Measurements from ENCODE around the gene TGIF2. TPM values are rescaled to one million over a fixed set of nuclear protein-coding genes. Genes with fewer than 3 reads are reported as not detected.

Gene TGIF2
- polyA plus RNA-seq, 1 of the 3 experiments (the other 2 are of a cell fraction) = 10.8 TPM

DNA sequence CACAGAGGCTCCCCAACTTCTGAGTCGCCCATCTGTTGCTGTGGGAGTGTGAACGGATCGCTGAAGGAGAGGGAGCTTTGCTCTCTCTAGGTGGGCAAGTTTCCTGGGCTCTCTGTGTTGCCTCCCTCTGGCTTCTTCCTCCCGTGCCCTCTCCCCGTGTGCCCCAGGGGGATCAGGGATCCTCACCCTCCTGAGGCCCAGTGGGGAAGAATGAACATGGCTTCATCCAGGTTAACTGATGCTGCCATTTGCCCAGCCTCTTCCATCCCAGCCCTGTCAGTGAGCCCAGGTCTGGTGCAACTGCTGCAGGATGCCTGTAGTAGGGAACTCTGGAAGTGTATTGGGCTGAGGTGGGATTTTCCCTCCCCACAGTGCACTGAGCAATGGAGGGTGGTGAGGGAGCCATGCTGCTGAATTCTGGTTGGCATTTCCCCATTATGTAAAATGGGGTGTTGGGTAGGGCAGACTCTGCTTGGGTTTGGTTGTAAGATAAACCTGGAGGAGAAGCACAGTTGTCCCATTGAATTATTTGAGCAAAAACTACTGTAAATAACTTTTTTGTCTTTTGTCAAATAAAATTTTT lies 20.0 kb downstream of the TGIF2 start (continued):
- TF ChIP-seq RXRA (IDR thresholded peaks at IDR 0.05; ENCODE audit: borderline replicate concordance, low read depth) (no peak), CHD2 (IDR thresholded peaks at IDR 0.05; ENCODE audit: low read length, partially characterized antibody) (no peak), JUND (IDR thresholded peaks at IDR 0.05) (no peak), FOXM1 (IDR thresholded peaks at IDR 0.05; ENCODE audit: low read depth) (no peak)
- TF ChIP-seq, protein P1, sequence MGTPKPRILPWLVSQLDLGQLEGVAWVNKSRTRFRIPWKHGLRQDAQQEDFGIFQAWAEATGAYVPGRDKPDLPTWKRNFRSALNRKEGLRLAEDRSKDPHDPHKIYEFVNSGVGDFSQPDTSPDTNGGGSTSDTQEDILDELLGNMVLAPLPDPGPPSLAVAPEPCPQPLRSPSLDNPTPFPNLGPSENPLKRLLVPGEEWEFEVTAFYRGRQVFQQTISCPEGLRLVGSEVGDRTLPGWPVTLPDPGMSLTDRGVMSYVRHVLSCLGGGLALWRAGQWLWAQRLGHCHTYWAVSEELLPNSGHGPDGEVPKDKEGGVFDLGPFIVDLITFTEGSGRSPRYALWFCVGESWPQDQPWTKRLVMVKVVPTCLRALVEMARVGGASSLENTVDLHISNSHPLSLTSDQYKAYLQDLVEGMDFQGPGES (IDR thresholded peaks at IDR 0.05; ENCODE audit: low read depth, low read length) = no peak

DNA sequence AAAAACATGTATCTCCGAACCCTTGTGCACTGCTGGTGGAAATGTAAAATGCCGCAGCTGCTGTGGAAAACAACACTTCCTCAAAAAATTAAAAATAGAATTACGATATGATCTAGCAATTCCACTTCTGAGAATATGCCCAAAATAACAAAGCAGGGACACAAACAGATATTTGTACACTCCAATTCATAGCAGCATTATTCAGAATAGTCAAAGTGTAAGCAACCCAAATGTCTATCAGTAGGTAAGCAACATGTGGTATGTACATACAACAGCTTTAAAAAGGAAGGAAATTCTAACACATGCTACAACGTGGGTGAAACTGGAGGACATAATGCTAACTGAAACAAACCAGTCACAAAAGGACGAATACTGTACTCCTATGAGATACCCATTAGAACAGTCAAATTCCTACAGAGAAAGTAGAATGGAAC lies 26.5 kb downstream of the TGIF2 start:
- no peak overlapping the region for H3K27ac ChIP-seq (ENCODE audit: low read depth in 2 of 2, low read length in 1 of 2)
- H3K36me3 ChIP-seq (replicated peaks in 1 of 2; ENCODE audit: control insufficient read depth in 1 of 2, insufficient read depth in 2 of 2, low read length in 1 of 2) = no peaks in the 10 kb centered on the region
- H3K4me3 ChIP-seq (ENCODE audit: low read depth in 2 of 2, low read length in 1 of 2) = no peak overlapping the region
- DNase-seq = no peak
- H3K9me3 ChIP-seq = no peaks in the 10 kb centered on the region
- H4K20me1 ChIP-seq (ENCODE audit: insufficient read depth) = no peaks in the 10 kb centered on the region
- H3K27me3 ChIP-seq (ENCODE audit: insufficient read depth) = no peaks in the 10 kb centered on the region
- H3K79me2 ChIP-seq (ENCODE audit: insufficient read depth) = no peaks in the 10 kb centered on the region
- TF ChIP-seq SIN3A (IDR thresholded peaks at IDR 0.05; ENCODE audit: borderline replicate concordance, low read depth, low read length) = no peak
- TF ChIP-seq MEF2A (IDR thresholded peaks at IDR 0.05; ENCODE audit: borderline replicate concordance, low read depth) = no peak
- TF ChIP-seq NRF1 (IDR thresholded peaks at IDR 0.05; ENCODE audit: low read depth, low read length) = no peak
- no peak for TF ChIP-seq FOXM1 (IDR thresholded peaks at IDR 0.05; ENCODE audit: low read depth)
- TF ChIP-seq, protein P2, sequence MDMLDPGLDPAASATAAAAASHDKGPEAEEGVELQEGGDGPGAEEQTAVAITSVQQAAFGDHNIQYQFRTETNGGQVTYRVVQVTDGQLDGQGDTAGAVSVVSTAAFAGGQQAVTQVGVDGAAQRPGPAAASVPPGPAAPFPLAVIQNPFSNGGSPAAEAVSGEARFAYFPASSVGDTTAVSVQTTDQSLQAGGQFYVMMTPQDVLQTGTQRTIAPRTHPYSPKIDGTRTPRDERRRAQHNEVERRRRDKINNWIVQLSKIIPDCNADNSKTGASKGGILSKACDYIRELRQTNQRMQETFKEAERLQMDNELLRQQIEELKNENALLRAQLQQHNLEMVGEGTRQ (IDR thresholded peaks at IDR 0.05; ENCODE audit: borderline replicate concordance, low read depth, low read length) = no peak
- no peak for TF ChIP-seq FOXJ3 (CRISPR knock-in tag; IDR thresholded peaks at IDR 0.05)
- TF ChIP-seq GABPA (IDR thresholded peaks at IDR 0.05; ENCODE audit: low read depth) = no peak
- no peak for TF ChIP-seq EZH2phosphoT487 (IDR thresholded peaks at IDR 0.05; ENCODE audit: borderline replicate concordance, low read depth)
- TF ChIP-seq CHD2 (IDR thresholded peaks at IDR 0.05; ENCODE audit: low read length, partially characterized antibody) = no peak
- TF ChIP-seq POLR2AphosphoS5 (IDR thresholded peaks at IDR 0.05; ENCODE audit: low read depth, low read length) = no peak
- TF ChIP-seq, protein P3, sequence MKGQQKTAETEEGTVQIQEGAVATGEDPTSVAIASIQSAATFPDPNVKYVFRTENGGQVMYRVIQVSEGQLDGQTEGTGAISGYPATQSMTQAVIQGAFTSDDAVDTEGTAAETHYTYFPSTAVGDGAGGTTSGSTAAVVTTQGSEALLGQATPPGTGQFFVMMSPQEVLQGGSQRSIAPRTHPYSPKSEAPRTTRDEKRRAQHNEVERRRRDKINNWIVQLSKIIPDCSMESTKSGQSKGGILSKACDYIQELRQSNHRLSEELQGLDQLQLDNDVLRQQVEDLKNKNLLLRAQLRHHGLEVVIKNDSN (IDR thresholded peaks at IDR 0.05; ENCODE audit: borderline replicate concordance, low read depth) = no peak
- no peak for TF ChIP-seq TCF12 (IDR thresholded peaks at IDR 0.05)
- no peak for TF ChIP-seq JUND (IDR thresholded peaks at IDR 0.05)
- no peaks in the 10 kb centered on the region for H3K9me2 ChIP-seq
- no peak overlapping the region for H2AFZ ChIP-seq (ENCODE audit: low read depth)
- H3K4me2 ChIP-seq = no peak overlapping the region
- CTCF ChIA-PET = interaction anchor here (1.0 to 1.2 kb wide), 2 partner anchors 8 to 14 kb away, joined by 3 read pairs; no protein-coding TSS in a partner anchor
- H3K9ac ChIP-seq = no peak overlapping the region
- H3F3A ChIP-seq (replicated peaks; ENCODE audit: insufficient read depth) = no peaks in the 10 kb centered on the region
- POLR2A ChIA-PET = no interaction called here
- WGBS (ENCODE audit: low lambda C conversion rate) = 73% methylated on average over 5 of the region's 5 CpGs
- peaks cover 2% of the 10 kb centered on the region in 2 experiments; a peak in 1 of 4 replicates for H3K4me1 ChIP-seq (ENCODE audit: control insufficient read depth in 1 of 2, insufficient read depth in 2 of 2, low read depth in 1 of 2, low read length in 1 of 2)

Measured in SK-N-SH (cell line).